H9 (cell line): ENCODE measurements around the gene P2RY8. TPM values are rescaled to one million over a fixed set of nuclear protein-coding genes. Genes with fewer than 3 reads are reported as not detected.
"Not testable (repeated sequence)": the region's sequence is repeated elsewhere in the genome, so short reads cannot be mapped to it uniquely, and the experiment has no call there.

ENCODE experiments used
- DNase-seq: peaks from one replicate; pipeline ENCODE4 v3.0.0-alpha.2; 2017
- H2AFZ ChIP-seq: one replicate; pipeline ENCODE4 v1.6.1; 2013; ENCODE audit warnings: mild to moderate bottlenecking, low read length, control low read depth, moderate library complexity
- H2AK5ac ChIP-seq: 2 replicates; pipeline ENCODE4 v1.6.1; 2013; ENCODE audit warnings: low read length, control low read depth, mixed read lengths; ENCODE audit not compliant: insufficient read length
- H2BK120ac ChIP-seq: one replicate; pipeline ENCODE4 v1.6.1; 2013; ENCODE audit warnings: low read depth, mild to moderate bottlenecking, low read length, control low read depth, inconsistent platforms; ENCODE audit not compliant: poor library complexity, severe bottlenecking
- H2BK12ac ChIP-seq: 2 replicates; pipeline ENCODE4 v1.6.1; 2013; ENCODE audit warnings: low read length, control low read depth, mixed read lengths, low read depth; ENCODE audit not compliant: insufficient read length
- H2BK15ac ChIP-seq: 2 replicates; pipeline ENCODE4 v1.6.1; 2013; ENCODE audit warnings: low read depth, low read length, control low read depth
- H2BK20ac ChIP-seq: one replicate; pipeline ENCODE4 v1.6.1; 2013; ENCODE audit warnings: low read depth, mild to moderate bottlenecking, low read length, control low read depth, inconsistent platforms; ENCODE audit not compliant: poor library complexity, severe bottlenecking
- H2BK5ac ChIP-seq: 2 replicates; pipeline ENCODE4 v1.6.1; 2013; ENCODE audit warnings: low read length, control low read depth, mixed read lengths; ENCODE audit not compliant: insufficient read length
- H3K14ac ChIP-seq: 2 replicates; pipeline ENCODE4 v1.6.1; 2013; ENCODE audit warnings: low read length, control low read depth; ENCODE audit not compliant: insufficient read depth
- H3K18ac ChIP-seq: 2 replicates; pipeline ENCODE4 v1.6.1; 2013; ENCODE audit warnings: low read depth, mild to moderate bottlenecking, mixed read lengths, low read length, control low read depth; ENCODE audit not compliant: insufficient read length
- H3K23ac ChIP-seq: 2 replicates; pipeline ENCODE4 v1.6.1; 2013; ENCODE audit warnings: low read length, control low read depth, mixed read lengths, low read depth; ENCODE audit not compliant: insufficient read length
- H3K23me2 ChIP-seq: 2 replicates; pipeline ENCODE4 v1.6.1; 2013; ENCODE audit warnings: low read depth, mild to moderate bottlenecking, mixed read lengths, low read length, control low read depth; ENCODE audit not compliant: insufficient read length, poor library complexity, severe bottlenecking
- H3K27ac ChIP-seq: 2 replicates; pipeline ENCODE4 v1.5.1; 2013; ENCODE audit warnings: low read length, control low read depth, mixed read lengths, low read depth; ENCODE audit not compliant: insufficient read length
- H3K27me3 ChIP-seq: 2 replicates; pipeline ENCODE4 v1.6.1; 2013; ENCODE audit warnings: low read length, control low read depth, inconsistent platforms; ENCODE audit not compliant: insufficient read depth
- H3K4ac ChIP-seq: 2 replicates; pipeline ENCODE4 v1.6.1; 2013; ENCODE audit warnings: low read depth, mild to moderate bottlenecking, control low read depth, inconsistent platforms, low read length, moderate library complexity
- H3K4me1 ChIP-seq: 2 replicates; pipeline ENCODE4 v1.6.1; 2013; ENCODE audit warnings: low read length, control low read depth, inconsistent platforms; ENCODE audit not compliant: insufficient read depth
- H3K4me2 ChIP-seq: 2 replicates; pipeline ENCODE4 v1.6.1; 2013; ENCODE audit warnings: low read length, control low read depth, mixed read lengths; ENCODE audit not compliant: insufficient read length, insufficient read depth
- H3K56ac ChIP-seq: 2 replicates; pipeline ENCODE4 v1.6.1; 2013; ENCODE audit warnings: low read depth, mild to moderate bottlenecking, mixed read lengths, low read length, control low read depth; ENCODE audit not compliant: insufficient read length
- H3K79me1 ChIP-seq: 2 replicates; pipeline ENCODE4 v1.6.1; 2013; ENCODE audit warnings: low read depth, mild to moderate bottlenecking, moderate library complexity, low read length, control low read depth, inconsistent platforms; ENCODE audit not compliant: insufficient read depth, poor library complexity, severe bottlenecking
- H3K79me2 ChIP-seq: 2 replicates; pipeline ENCODE4 v1.6.1; 2013; ENCODE audit warnings: low read length, control low read depth, inconsistent platforms; ENCODE audit not compliant: insufficient read depth
- H3K9ac ChIP-seq: 2 replicates; pipeline ENCODE4 v1.6.1; 2013; ENCODE audit warnings: low read length, control low read depth, mixed read lengths; ENCODE audit not compliant: insufficient read length; ENCODE audit errors: extremely low read depth
- H3K9me3 ChIP-seq: one replicate; pipeline ENCODE4 v1.6.1; 2013; ENCODE audit warnings: low read depth, low read length, inconsistent platforms; ENCODE audit not compliant: control insufficient read depth
- H3T11ph ChIP-seq: one replicate; pipeline ENCODE4 v1.6.1; 2013; ENCODE audit warnings: mild to moderate bottlenecking, low read length, control low read depth, inconsistent platforms
- H4K20me1 ChIP-seq: one replicate; pipeline ENCODE4 v1.6.1; 2013; ENCODE audit not compliant: control insufficient read depth, insufficient read length, insufficient read depth
- H4K5ac ChIP-seq: 2 replicates; pipeline ENCODE4 v1.6.1; 2013; ENCODE audit warnings: low read depth, mild to moderate bottlenecking, mixed read lengths, low read length, control low read depth; ENCODE audit not compliant: insufficient read length
- H4K8ac ChIP-seq: replicated peaks from 2 replicates; pipeline ENCODE4 v1.6.1; 2013; ENCODE audit warnings: low read length, control low read depth, mixed read lengths, low read depth; ENCODE audit not compliant: insufficient read length
- H4K91ac ChIP-seq: 2 replicates; pipeline ENCODE4 v1.6.1; 2013; ENCODE audit warnings: low read depth, mild to moderate bottlenecking, moderate library complexity, mixed read lengths, low read length, control low read depth; ENCODE audit not compliant: insufficient read length
- H3K27ac Mint-ChIP-seq, 3 experiments: 2 replicates in 2 of 3; 3 replicates in 1 of 3; pipeline ENCODE4 v1.8.0; 2020 to 2021; ENCODE audit warnings: mixed read lengths in 3 of 3, mild to moderate bottlenecking in 1 of 3, moderate library complexity in 1 of 3
- H3K27me3 Mint-ChIP-seq: 2 replicates; pipeline ENCODE4 v1.8.0; 2021; ENCODE audit warnings: low read depth, mild to moderate bottlenecking, moderate library complexity, mixed read lengths
- H3K36me3 Mint-ChIP-seq, 3 experiments: 2 replicates in 2 of 3; 3 replicates in 1 of 3; pipeline ENCODE4 v1.8.0; 2020 to 2021; ENCODE audit warnings: low read depth in 3 of 3, mixed read lengths in 3 of 3; ENCODE audit not compliant: insufficient read depth in 1 of 3
- H3K4me1 Mint-ChIP-seq, 2 experiments: 2 replicates each; pipeline ENCODE4 v1.8.0; 2020; ENCODE audit warnings: mixed read lengths in 2 of 2
- H3K4me3 Mint-ChIP-seq, 2 experiments: 2 replicates in 1 of 2; 3 replicates in 1 of 2; pipeline ENCODE4 v1.8.0; 2020 to 2021; ENCODE audit warnings: mild to moderate bottlenecking in 2 of 2, mixed read lengths in 2 of 2, moderate library complexity in 1 of 2
- H3K9me3 Mint-ChIP-seq, 2 experiments: 2 replicates in 1 of 2; 3 replicates in 1 of 2; pipeline ENCODE4 v1.8.0; 2020; ENCODE audit warnings: mild to moderate bottlenecking in 2 of 2, mixed read lengths in 2 of 2, moderate library complexity in 1 of 2
- WGBS: extraction: QIAGEN DNeasy Blood & Tissue Kit; methylation state at CpG from one replicate; pipeline ENCODE4 v1.1.7; 2013; ENCODE audit warnings: missing lambda C conversion rate, low lambda C conversion rate, mixed read lengths; ENCODE audit not compliant: insufficient read length; ENCODE audit errors: extremely low coverage; 5-methylcytosine and 5-hydroxymethylcytosine counted together
- total RNA-seq: library from RNA; stranded (reverse); gene quantifications from 2 replicates; pipeline ENCODE4 v1.2.1, GENCODE V29; 2021

P2RY8 gene
- total RNA-seq, 1 experiment from 2014 or later, result not detected

DNA sequence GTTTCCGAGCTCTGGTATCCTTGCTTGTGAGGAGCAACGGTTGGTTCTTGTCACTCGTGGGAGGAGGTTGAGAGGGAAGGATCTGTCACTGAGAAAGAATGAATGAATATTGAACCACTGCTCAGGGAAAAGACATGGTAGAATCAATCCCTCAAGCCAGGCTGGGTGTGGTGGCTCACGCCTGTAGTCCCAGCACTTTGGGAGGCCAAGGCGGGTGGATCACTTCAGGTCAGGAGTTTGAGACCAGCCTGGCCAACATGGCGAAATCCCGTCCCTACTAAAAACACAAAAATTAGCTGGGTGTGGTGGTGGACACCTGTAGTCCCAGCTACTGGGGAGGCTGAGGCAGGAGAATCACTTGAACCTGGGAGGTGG lies 718 bp upstream of the P2RY8 start:
- not testable (repeated sequence) for H4K20me1 ChIP-seq, H3K4me2 ChIP-seq, H2BK5ac ChIP-seq, H3K27ac ChIP-seq, H3K18ac ChIP-seq, H3K23ac ChIP-seq, H4K8ac ChIP-seq, H3K4me1 Mint-ChIP-seq, H3K27me3 ChIP-seq, H2BK120ac ChIP-seq, H3K9me3 Mint-ChIP-seq, H3K9me3 ChIP-seq, H2AK5ac ChIP-seq, H2BK20ac ChIP-seq, H4K91ac ChIP-seq, H4K5ac ChIP-seq, H3K27ac Mint-ChIP-seq, H3K4me1 ChIP-seq, H3K27me3 Mint-ChIP-seq, DNase-seq, H3K79me2 ChIP-seq, H3K56ac ChIP-seq, H3K9ac ChIP-seq, H3K14ac ChIP-seq, H2BK15ac ChIP-seq, H3T11ph ChIP-seq, H2AFZ ChIP-seq, H3K36me3 Mint-ChIP-seq, H3K4ac ChIP-seq, H3K4me3 Mint-ChIP-seq, H3K23me2 ChIP-seq, H2BK12ac ChIP-seq, H3K79me1 ChIP-seq
- WGBS, result no CpG with 5 or more reads among the region's 7 CpGs
